K562 (cell line): ENCODE results near the gene PTPRT. TPM values are rescaled to one million over a fixed set of nuclear protein-coding genes. Genes with fewer than 3 reads are reported as not detected.

ENCODE experiments used
- ATAC-seq: fragments of 200-7000 bp; cut with Tn5 transposase; 3 replicates; pipeline ENCODE4 v1.9.1; 2020; ENCODE audit warnings: moderate library complexity
- BruUV-seq: library from RNA; stranded (reverse); fragments of 400-500 nt; replicated peaks from 2 replicates; lab custom pipeline; 2021; lab: Mats Ljungman, UMichigan
- CTCF ChIA-PET: fragments of 300-600 bp; formaldehyde crosslinking; extraction: SDS; loops from one replicate; lab custom pipeline; 2021; ENCODE audit warnings: low intra/inter-chr PET ratio; lab: Yijun Ruan, JAX
- POLR2A ChIA-PET: fragments of 300-600, 350-650 bp; sonication (Branson Sonifier 250); formaldehyde crosslinking; extraction: SDS; loops from one replicate; lab custom pipeline; 2021; ENCODE audit warnings: antibody characterized with exemption, inconsistent platforms; lab: Yijun Ruan, JAX
- DNase-seq, 4 experiments: peaks; one replicate each; pipeline versions ENCODE4 v3.0.0 to v3.0.0-alpha.2; 2011 to 2018; ENCODE audit warnings: low spot score in 3 of 4, mixed read lengths in 3 of 4; ENCODE audit errors: extremely low read depth in 1 of 4
- FAIRE-seq: peaks from 2 replicates; lab custom pipeline; 2011; peaks lifted over from hg19 to GRCh38; lab: Jason Lieb, UNC
- H2AFZ ChIP-seq: 2 replicates; pipeline ENCODE4 v1.6.0; 2011; ENCODE audit warnings: low read depth, low read length, control low read depth, inconsistent platforms
- H3K27ac ChIP-seq: fragments of 200-600 bp; 3 replicates; pipeline ENCODE4 v1.8.0; 2011; ENCODE audit warnings: low read depth, mild to moderate bottlenecking, control low read depth, inconsistent platforms, low read length, moderate library complexity, mixed read lengths; ENCODE audit errors: extremely low read depth
- H3K27me3 ChIP-seq, 2 experiments: fragments of 300-600 bp in 1 of 2; 2 replicates in 1 of 2; 3 replicates in 1 of 2; pipeline versions ENCODE4 v1.6.0 to v1.8.0; 2011; ENCODE audit warnings: inconsistent platforms in 2 of 2, low read length in 2 of 2, mild to moderate bottlenecking in 1 of 2, mixed read lengths in 1 of 2, moderate library complexity in 1 of 2; ENCODE audit not compliant: control insufficient read depth in 2 of 2, insufficient read depth in 2 of 2
- H3K36me3 ChIP-seq: fragments of 300-600 bp; 3 replicates; pipeline ENCODE4 v1.8.0; 2011; ENCODE audit warnings: mild to moderate bottlenecking, low read length, inconsistent platforms; ENCODE audit not compliant: control insufficient read depth, insufficient read depth
- H3K4me1 ChIP-seq, 2 experiments: fragments of 200-600 bp in 1 of 2; replicated peaks in 1 of 2; 2 replicates in 1 of 2; 3 replicates in 1 of 2; pipeline versions ENCODE4 v1.5.1 to v1.8.0; 2011; ENCODE audit warnings: inconsistent platforms in 2 of 2, low read length in 2 of 2, mild to moderate bottlenecking in 1 of 2, mixed read lengths in 1 of 2, moderate library complexity in 1 of 2; ENCODE audit not compliant: control insufficient read depth in 2 of 2, insufficient read depth in 2 of 2
- H3K4me2 ChIP-seq: 2 replicates; pipeline ENCODE4 v1.6.1; 2011; ENCODE audit warnings: low read length, control low read depth, inconsistent platforms, mixed read lengths; ENCODE audit not compliant: insufficient read depth
- H3K4me3 ChIP-seq: fragments of 200-600 bp; sonication (generic), shearing (Covaris generic); 2 replicates; pipeline ENCODE4 v1.5.1; 2016; ENCODE audit warnings: control low read depth, inconsistent platforms
- H3K79me2 ChIP-seq: fragments of 200-600 bp; 3 replicates; pipeline ENCODE4 v1.8.0; 2011; ENCODE audit warnings: low read length, inconsistent platforms; ENCODE audit not compliant: control insufficient read depth, insufficient read depth
- H3K9ac ChIP-seq, 2 experiments: 2 replicates each; pipeline versions ENCODE4 v1.6.0 to v1.6.1; 2011; ENCODE audit warnings: low read depth in 2 of 2, low read length in 2 of 2, control low read depth in 1 of 2, inconsistent platforms in 1 of 2, mild to moderate bottlenecking in 1 of 2, mixed read lengths in 1 of 2; ENCODE audit not compliant: insufficient read depth in 1 of 2
- H3K9me1 ChIP-seq: one replicate; pipeline ENCODE4 v1.6.0; 2011; ENCODE audit warnings: inconsistent platforms, mild to moderate bottlenecking, low read length, moderate library complexity; ENCODE audit not compliant: control insufficient read depth, insufficient read depth
- H3K9me3 ChIP-seq: replicated peaks from 2 replicates; pipeline ENCODE4 v1.5.1; 2011; ENCODE audit warnings: low read depth, low read length, inconsistent platforms; ENCODE audit not compliant: control insufficient read depth, insufficient read depth
- H4K20me1 ChIP-seq: replicated peaks from 2 replicates; pipeline ENCODE4 v1.6.1; 2011; ENCODE audit warnings: low read length, inconsistent platforms, mixed read lengths; ENCODE audit not compliant: control insufficient read depth, insufficient read depth
- NR3C1 ChIP-seq: sonication (generic); formaldehyde crosslinking; IDR thresholded peaks from 2 replicates; pipeline ENCODE4 v1.8.1; 2022; ENCODE audit warnings: missing genetic modification reagents
- ZNF253 ChIP-seq: fragments of 250-450 bp; sonication (Bioruptor Pico); conservative IDR thresholded peaks from 2 replicates; pipeline ENCODE4 v1.6.1; 2021; ENCODE audit warnings: mild to moderate bottlenecking
- ZSCAN32 ChIP-seq: fragments of 450-650 bp; formaldehyde crosslinking; IDR thresholded peaks from 2 replicates; pipeline ENCODE4 v1.4.0; 2020; ENCODE audit warnings: mild to moderate bottlenecking, moderate library complexity
- WGBS: fragments of 100-300 bp; shearing (Covaris generic); methylation state at CpG from one replicate; pipeline ENCODE4 v1.1.6; 2016; ENCODE audit warnings: low coverage, mixed read lengths; ENCODE audit not compliant: insufficient coverage; ENCODE audit errors: missing lambda C conversion rate; 5-methylcytosine and 5-hydroxymethylcytosine counted together
- in situ Hi-C: fragments of 300-500 bp; cut with MboI; formaldehyde crosslinking; loops from 4 replicates; pipeline ENCODE4 v1.15.0; 2018; ENCODE audit warnings: inconsistent platforms, mixed read lengths
- intact Hi-C: fragments of 100-400 bp; cut with micrococcal nuclease; formaldehyde crosslinking; loops from 2 replicates; pipeline ENCODE4 v1.14.2; 2022
- polyA plus RNA-seq, 8 experiments: library from polyadenylated mRNA; depleted of rRNA in 4 of 8; stranded (reverse) in 5 of 8; unstranded in 3 of 8; fragments of >200 nt; fragmentation: Nextera tagmentation in 2 of 8; fragmentation: Illumina TruSeq in 1 of 8; extraction: Ambion mirVana in 2 of 8; extraction: Trizol in 1 of 8; gene quantifications; 2 replicates each; pipeline versions ENCODE4 v1.2.1 to v1.2.3, GENCODE V29; 2011 to 2014; ENCODE audit warnings: inconsistent platforms in 1 of 8, missing spikeins in 1 of 8
- total RNA-seq, 7 experiments: library from RNA; depleted of rRNA in 6 of 7; stranded (reverse); fragments of >200 nt in 6 of 7; fragmentation: Illumina TruSeq in 2 of 7; extraction: Trizol in 2 of 7; gene quantifications; 2 replicates each; pipeline versions ENCODE4 v1.2.1 to v1.2.3, GENCODE V29; 2011 to 2021; ENCODE audit warnings: low replicate concordance in 1 of 7
- TF ChIP-seq, protein P1 (sequence below): fragments of 450-650 bp; IDR thresholded peaks from 2 replicates; pipeline ENCODE4 v1.6.1; 2018; ENCODE audit not compliant: partially characterized antibody
- TF ChIP-seq, protein P2 (sequence below): sonication (generic); formaldehyde crosslinking; IDR thresholded peaks from 2 replicates; pipeline ENCODE4 v1.4.0; 2020; ENCODE audit warnings: mild to moderate bottlenecking, missing genetic modification reagents
- TF ChIP-seq, protein P3 (sequence below): sonication (generic); formaldehyde crosslinking; IDR thresholded peaks from 2 replicates; pipeline ENCODE4 v1.8.0; 2023; ENCODE audit warnings: mild to moderate bottlenecking, missing genetic modification reagents

PTPRT gene
- total and polyA plus RNA-seq, 9 of the 15 experiments (the other 6 are each of a cell fraction or from before 2014, with no cell fraction given): not detected

DNA sequence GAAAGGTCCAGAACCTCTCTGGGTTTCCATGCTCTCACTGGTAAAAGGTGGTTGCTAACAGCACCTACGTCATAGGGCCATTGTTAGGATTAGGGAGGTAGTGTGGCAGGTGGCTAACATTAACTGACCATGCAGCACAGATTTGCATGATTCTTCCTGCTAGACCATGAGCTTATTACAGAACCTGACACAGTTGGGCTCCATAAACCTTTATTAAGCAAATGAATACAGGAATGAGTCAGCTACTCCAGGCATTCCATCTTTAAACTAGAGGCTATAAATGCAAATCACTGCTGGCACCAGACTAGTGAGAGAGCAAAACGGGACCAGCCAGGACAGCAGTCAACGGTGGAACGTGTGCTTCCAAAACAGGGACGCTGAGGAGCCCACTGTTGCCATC lies 440.1 kb downstream of the PTPRT start:
- Histone ChIP-seq H3K27ac (no peak overlapping the region), H3K9me1 (no peaks in the 10 kb centered on the region)
- BruUV-seq: no TSS peak

More for the DNA sequence above, 440.1 kb downstream of the PTPRT start:
- POLR2A ChIA-PET: interaction anchor here (0.7 kb wide), 1 partner anchor 385 kb away, joined by 4 read pairs; no protein-coding TSS in a partner anchor
- H3K79me2 ChIP-seq: no peaks in the 10 kb centered on the region
- FAIRE-seq: no peak
- no peak for DNase-seq
- H4K20me1 ChIP-seq: no peaks in the 10 kb centered on the region
- H2AFZ ChIP-seq: no peak overlapping the region
- ATAC-seq: no peak
- no peaks in the 10 kb centered on the region; a peak in 2 of 5 replicates for H3K27me3 ChIP-seq
- TF ChIP-seq, protein P1, sequence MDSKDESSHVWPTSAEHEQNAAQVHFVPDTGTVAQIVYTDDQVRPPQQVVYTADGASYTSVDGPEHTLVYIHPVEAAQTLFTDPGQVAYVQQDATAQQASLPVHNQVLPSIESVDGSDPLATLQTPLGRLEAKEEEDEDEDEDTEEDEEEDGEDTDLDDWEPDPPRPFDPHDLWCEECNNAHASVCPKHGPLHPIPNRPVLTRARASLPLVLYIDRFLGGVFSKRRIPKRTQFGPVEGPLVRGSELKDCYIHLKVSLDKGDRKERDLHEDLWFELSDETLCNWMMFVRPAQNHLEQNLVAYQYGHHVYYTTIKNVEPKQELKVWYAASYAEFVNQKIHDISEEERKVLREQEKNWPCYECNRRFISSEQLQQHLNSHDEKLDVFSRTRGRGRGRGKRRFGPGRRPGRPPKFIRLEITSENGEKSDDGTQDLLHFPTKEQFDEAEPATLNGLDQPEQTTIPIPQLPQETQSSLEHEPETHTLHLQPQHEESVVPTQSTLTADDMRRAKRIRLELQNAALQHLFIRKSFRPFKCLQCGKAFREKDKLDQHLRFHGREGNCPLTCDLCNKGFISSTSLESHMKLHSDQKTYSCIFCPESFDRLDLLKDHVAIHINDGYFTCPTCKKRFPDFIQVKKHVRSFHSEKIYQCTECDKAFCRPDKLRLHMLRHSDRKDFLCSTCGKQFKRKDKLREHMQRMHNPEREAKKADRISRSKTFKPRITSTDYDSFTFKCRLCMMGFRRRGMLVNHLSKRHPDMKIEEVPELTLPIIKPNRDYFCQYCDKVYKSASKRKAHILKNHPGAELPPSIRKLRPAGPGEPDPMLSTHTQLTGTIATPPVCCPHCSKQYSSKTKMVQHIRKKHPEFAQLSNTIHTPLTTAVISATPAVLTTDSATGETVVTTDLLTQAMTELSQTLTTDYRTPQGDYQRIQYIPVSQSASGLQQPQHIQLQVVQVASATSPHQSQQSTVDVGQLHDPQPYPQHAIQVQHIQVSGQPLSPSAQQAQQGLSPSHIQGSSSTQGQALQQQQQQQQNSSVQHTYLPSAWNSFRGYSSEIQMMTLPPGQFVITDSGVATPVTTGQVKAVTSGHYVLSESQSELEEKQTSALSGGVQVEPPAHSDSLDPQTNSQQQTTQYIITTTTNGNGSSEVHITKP: no peak
- TF ChIP-seq ZNF253 (CRISPR knock-in tag): no peak
- no peak for TF ChIP-seq NR3C1
- TF ChIP-seq, protein P2, sequence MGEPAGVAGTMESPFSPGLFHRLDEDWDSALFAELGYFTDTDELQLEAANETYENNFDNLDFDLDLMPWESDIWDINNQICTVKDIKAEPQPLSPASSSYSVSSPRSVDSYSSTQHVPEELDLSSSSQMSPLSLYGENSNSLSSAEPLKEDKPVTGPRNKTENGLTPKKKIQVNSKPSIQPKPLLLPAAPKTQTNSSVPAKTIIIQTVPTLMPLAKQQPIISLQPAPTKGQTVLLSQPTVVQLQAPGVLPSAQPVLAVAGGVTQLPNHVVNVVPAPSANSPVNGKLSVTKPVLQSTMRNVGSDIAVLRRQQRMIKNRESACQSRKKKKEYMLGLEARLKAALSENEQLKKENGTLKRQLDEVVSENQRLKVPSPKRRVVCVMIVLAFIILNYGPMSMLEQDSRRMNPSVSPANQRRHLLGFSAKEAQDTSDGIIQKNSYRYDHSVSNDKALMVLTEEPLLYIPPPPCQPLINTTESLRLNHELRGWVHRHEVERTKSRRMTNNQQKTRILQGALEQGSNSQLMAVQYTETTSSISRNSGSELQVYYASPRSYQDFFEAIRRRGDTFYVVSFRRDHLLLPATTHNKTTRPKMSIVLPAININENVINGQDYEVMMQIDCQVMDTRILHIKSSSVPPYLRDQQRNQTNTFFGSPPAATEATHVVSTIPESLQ (CRISPR knock-in tag): no peak
- TF ChIP-seq ZSCAN32 (CRISPR knock-in tag): no peak
- TF ChIP-seq, protein P3, sequence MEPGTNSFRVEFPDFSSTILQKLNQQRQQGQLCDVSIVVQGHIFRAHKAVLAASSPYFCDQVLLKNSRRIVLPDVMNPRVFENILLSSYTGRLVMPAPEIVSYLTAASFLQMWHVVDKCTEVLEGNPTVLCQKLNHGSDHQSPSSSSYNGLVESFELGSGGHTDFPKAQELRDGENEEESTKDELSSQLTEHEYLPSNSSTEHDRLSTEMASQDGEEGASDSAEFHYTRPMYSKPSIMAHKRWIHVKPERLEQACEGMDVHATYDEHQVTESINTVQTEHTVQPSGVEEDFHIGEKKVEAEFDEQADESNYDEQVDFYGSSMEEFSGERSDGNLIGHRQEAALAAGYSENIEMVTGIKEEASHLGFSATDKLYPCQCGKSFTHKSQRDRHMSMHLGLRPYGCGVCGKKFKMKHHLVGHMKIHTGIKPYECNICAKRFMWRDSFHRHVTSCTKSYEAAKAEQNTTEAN (CRISPR knock-in tag): no peak
- TF ChIP-seq, all 486 proteins: peak for 0
- Histone ChIP-seq H3K9ac (no peak overlapping the region), H3K4me3 (no peak overlapping the region), H3K4me2 (no peak overlapping the region), H3K36me3 (no peaks in the 10 kb centered on the region), H3K9me3 (no peaks in the 10 kb centered on the region), H3K4me1 (no peaks in the 10 kb centered on the region)
- CTCF ChIA-PET: no interaction called here
- in situ Hi-C loops: no loop called here
- intact Hi-C loops: no loop called here
- WGBS: 2% methylated on average over 5 of the region's 5 CpGs
